HEK293T (cell line): ENCODE data around the gene UBR2.
A peak's percentile ranks its signal among the peaks of the same experiment; 100 is the strongest.

Experiments
- CTCF ChIA-PET: fragments of 350-600 bp; formaldehyde crosslinking; extraction: SDS; loops from one replicate; lab custom pipeline; 2021; ENCODE audit warnings: antibody characterized with exemption, inconsistent platforms; lab: Yijun Ruan, JAX
- POLR2A ChIA-PET: fragments of 350-600 bp; formaldehyde crosslinking; extraction: SDS; loops from one replicate; lab custom pipeline; 2020; ENCODE audit warnings: antibody characterized with exemption, inconsistent platforms; lab: Yijun Ruan, JAX
- DNase-seq: peaks from one replicate; pipeline ENCODE4 v3.0.0; 2012; ENCODE audit warnings: mixed read lengths; ENCODE audit errors: extremely low spot score
- ARNT ChIP-seq: fragments of 450-650 bp; IDR thresholded peaks from 2 replicates; pipeline ENCODE4 v1.6.1; 2017; ENCODE audit warnings: mild to moderate bottlenecking
- BHLHE40 ChIP-seq: fragments of 450-650 bp; IDR thresholded peaks from 2 replicates; pipeline ENCODE4 v1.6.1; 2016; ENCODE audit warnings: mild to moderate bottlenecking, moderate library complexity, borderline replicate concordance
- CTBP1 ChIP-seq: fragments of 450-650 bp; IDR thresholded peaks from 2 replicates; pipeline ENCODE4 v1.6.1; 2016; ENCODE audit warnings: borderline replicate concordance
- ELF4 ChIP-seq: fragments of 450-650 bp; IDR thresholded peaks from 2 replicates; pipeline ENCODE4 v1.6.1; 2017; ENCODE audit warnings: antibody characterized with exemption
- FOXA1 ChIP-seq: fragments of 450-650 bp; IDR thresholded peaks from 2 replicates; pipeline ENCODE4 v1.6.1; 2016; ENCODE audit warnings: mild to moderate bottlenecking
- FOXK2 ChIP-seq: fragments of 450-650 bp; IDR thresholded peaks from 2 replicates; pipeline ENCODE4 v1.6.1; 2016; ENCODE audit warnings: mild to moderate bottlenecking
- FOXM1 ChIP-seq: fragments of 450-650 bp; IDR thresholded peaks from 2 replicates; pipeline ENCODE4 v1.6.1; 2017; ENCODE audit warnings: mild to moderate bottlenecking, borderline replicate concordance
- HDGF ChIP-seq: fragments of 450-650 bp; IDR thresholded peaks from 2 replicates; pipeline ENCODE4 v1.6.1; 2017; ENCODE audit warnings: antibody characterized with exemption, borderline replicate concordance
- L3MBTL2 ChIP-seq: fragments of 450-650 bp; conservative IDR thresholded peaks from 2 replicates; pipeline ENCODE4 v1.6.1; 2016; ENCODE audit warnings: mild to moderate bottlenecking
- LEF1 ChIP-seq: fragments of 450-650 bp; IDR thresholded peaks from 2 replicates; pipeline ENCODE4 v1.6.1; 2017; ENCODE audit warnings: mild to moderate bottlenecking, borderline replicate concordance
- NFRKB ChIP-seq: fragments of 450-650 bp; IDR thresholded peaks from 2 replicates; pipeline ENCODE4 v1.6.1; 2016; ENCODE audit warnings: mild to moderate bottlenecking, moderate library complexity
- SP1 ChIP-seq: fragments of 450-650 bp; IDR thresholded peaks from 2 replicates; pipeline ENCODE4 v1.6.1; 2017
- SUZ12 ChIP-seq: fragments of 450-650 bp; IDR thresholded peaks from 2 replicates; pipeline ENCODE4 v1.6.1; 2016; ENCODE audit warnings: mild to moderate bottlenecking
- TARDBP ChIP-seq: fragments of 450-650 bp; IDR thresholded peaks from 2 replicates; pipeline ENCODE4 v1.6.1; 2016
- ZNF384 ChIP-seq: fragments of 450-650 bp; IDR thresholded peaks from 2 replicates; pipeline ENCODE4 v1.6.1; 2016
- TF ChIP-seq, protein P1 (sequence below): fragments of 450-650 bp; IDR thresholded peaks from 2 replicates; pipeline ENCODE4 v1.6.1; 2016

The UBR2 gene

GRCh38 chr6:42722497-42722896 lies 158.7 kb downstream of the UBR2 start, which contains the start of gene PRPH2:
Gene PRPH2 (minus strand): TSS chr6:42722597. CDS start chr6:42722334, 263 bp downstream.
- CTCF ChIA-PET = no interaction called here
- DNase-seq = no peak
- TF ChIP-seq ELF4 = no peak
- no peak for TF ChIP-seq LEF1
- TF ChIP-seq BHLHE40 = no peak
- TF ChIP-seq L3MBTL2 = no peak
- TF ChIP-seq FOXA1 = no peak
- TF ChIP-seq HDGF = no peak
- TF ChIP-seq CTBP1 = no peak
- no peak for TF ChIP-seq ZNF384
- TF ChIP-seq ARNT = no peak
- no peak for TF ChIP-seq FOXM1
- POLR2A ChIA-PET = no interaction called here

- CTCF ChIA-PET = interaction anchor here (0.9 to 3.0 kb wide), 4 partner anchors 63 to 177 kb away, joined by 3 to 17 read pairs (median 5); no protein-coding TSS in a partner anchor
- POLR2A ChIA-PET = interaction anchor here (2.9 kb wide), 1 partner anchor 155 kb away, joined by 16 read pairs; the partner anchor contains the start of gene RPL7L1
- TF ChIP-seq, protein P1, sequence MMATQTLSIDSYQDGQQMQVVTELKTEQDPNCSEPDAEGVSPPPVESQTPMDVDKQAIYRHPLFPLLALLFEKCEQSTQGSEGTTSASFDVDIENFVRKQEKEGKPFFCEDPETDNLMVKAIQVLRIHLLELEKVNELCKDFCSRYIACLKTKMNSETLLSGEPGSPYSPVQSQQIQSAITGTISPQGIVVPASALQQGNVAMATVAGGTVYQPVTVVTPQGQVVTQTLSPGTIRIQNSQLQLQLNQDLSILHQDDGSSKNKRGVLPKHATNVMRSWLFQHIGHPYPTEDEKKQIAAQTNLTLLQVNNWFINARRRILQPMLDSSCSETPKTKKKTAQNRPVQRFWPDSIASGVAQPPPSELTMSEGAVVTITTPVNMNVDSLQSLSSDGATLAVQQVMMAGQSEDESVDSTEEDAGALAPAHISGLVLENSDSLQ = no peak
- TF ChIP-seq NFRKB (no peak), FOXA1 (no peak), BHLHE40 (no peak), FOXK2 (no peak), ARNT (no peak), LEF1 (no peak), TARDBP (no peak), ZNF384 (no peak), FOXM1 (no peak), HDGF (no peak), SP1 (no peak), CTBP1 (no peak), L3MBTL2 (no peak), ELF4 (no peak), SUZ12 (no peak)
- no peak for DNase-seq
These were observed 161.0 kb downstream of the UBR2 start for GRCh38 chr6:42724825-42725224.

DNA sequence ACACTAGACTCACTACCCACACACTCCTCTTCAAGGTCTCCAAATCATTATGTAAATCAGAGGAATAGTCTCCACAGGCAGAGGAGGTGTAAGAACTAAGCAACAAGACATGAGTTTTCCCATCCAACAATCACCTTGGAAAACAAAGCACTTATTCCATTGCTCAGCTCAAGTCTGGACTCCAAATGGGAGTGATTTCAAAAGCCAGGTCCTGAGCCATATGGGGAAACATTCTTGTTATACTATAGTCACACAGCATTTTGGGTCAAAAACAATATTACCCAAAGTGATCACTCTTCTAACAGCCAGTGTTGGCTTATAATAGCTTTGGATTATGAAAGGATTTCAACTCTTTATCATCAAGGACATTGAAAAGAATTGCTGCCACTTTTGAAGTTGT lies 162.2 kb downstream of the UBR2 start:
- ChIA-PET POLR2A (interaction anchor here (1.0 to 2.9 kb wide), 5 partner anchors 20 to 154 kb away, joined by 3 to 16 read pairs (median 5); partner anchors contain the start of genes RPL7L1 and TBCC), CTCF (interaction anchor here (0.6 to 3.0 kb wide), 12 partner anchors 10 to 178 kb away, joined by 3 to 17 read pairs (median 3); no protein-coding TSS in a partner anchor)
- no peak for DNase-seq
- TF ChIP-seq ARNT = no peak
- no peak for TF ChIP-seq HDGF
- no peak for TF ChIP-seq SUZ12
- TF ChIP-seq FOXM1 = no peak
- TF ChIP-seq LEF1 = no peak
- no peak for TF ChIP-seq ZNF384
- TF ChIP-seq SP1 = no peak
- TF ChIP-seq ELF4 = no peak
- no peak for TF ChIP-seq TARDBP
- no peak for TF ChIP-seq L3MBTL2
- TF ChIP-seq, protein P1 = no peak
- no peak for TF ChIP-seq FOXA1
- no peak for TF ChIP-seq BHLHE40
- TF ChIP-seq CTBP1 = no peak
- no peak for TF ChIP-seq FOXK2
- no peak for TF ChIP-seq NFRKB

DNA sequence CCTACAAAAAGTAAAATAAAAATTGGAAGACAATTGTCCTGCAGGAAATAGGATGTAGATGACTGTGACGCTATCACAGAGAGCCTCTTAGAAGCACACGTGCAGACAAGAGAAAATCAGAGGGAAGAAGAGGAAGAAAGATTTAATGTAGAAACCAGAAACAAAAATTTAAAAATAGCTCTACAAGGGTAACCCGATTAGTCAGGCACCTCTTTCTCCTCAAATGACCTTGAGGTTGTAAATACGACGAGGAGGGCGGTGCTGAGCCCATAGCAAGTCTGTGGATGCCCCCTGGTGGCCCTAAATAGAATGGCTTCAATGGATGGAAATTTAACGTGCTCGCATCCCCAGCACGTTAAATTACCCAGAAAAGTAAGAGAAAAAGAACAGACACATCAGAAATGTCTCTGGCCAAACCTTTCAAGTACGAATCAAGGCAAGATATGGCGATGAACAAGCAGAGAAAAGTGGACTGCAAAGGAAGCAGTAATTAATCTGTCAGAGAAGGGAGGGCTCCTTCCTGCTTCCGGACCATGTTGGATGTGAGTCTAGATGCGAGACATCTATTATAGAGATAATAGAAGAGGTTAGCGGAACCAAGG lies 162.8 kb downstream of the UBR2 start:
- DNase-seq = peak; percentile 76
- POLR2A ChIA-PET = interaction anchor here (1.0 to 2.9 kb wide), 5 partner anchors 19 to 153 kb away, joined by 3 to 16 read pairs (median 5); partner anchors contain the start of genes RPL7L1 and TBCC
- CTCF ChIA-PET = interaction anchor here (0.7 to 3.0 kb wide), 8 partner anchors 9 to 147 kb away, joined by 3 to 17 read pairs (median 3); no protein-coding TSS in a partner anchor
- no peak for TF ChIP-seq L3MBTL2
- no peak for TF ChIP-seq SP1
- TF ChIP-seq BHLHE40 = no peak
- no peak for TF ChIP-seq FOXA1
- no peak for TF ChIP-seq ARNT
- TF ChIP-seq NFRKB = no peak
- TF ChIP-seq, protein P1 = no peak
- no peak for TF ChIP-seq HDGF
- TF ChIP-seq ELF4 = no peak
- TF ChIP-seq TARDBP = no peak
- no peak for TF ChIP-seq FOXK2
- no peak for TF ChIP-seq FOXM1
- TF ChIP-seq CTBP1 = no peak

DNA sequence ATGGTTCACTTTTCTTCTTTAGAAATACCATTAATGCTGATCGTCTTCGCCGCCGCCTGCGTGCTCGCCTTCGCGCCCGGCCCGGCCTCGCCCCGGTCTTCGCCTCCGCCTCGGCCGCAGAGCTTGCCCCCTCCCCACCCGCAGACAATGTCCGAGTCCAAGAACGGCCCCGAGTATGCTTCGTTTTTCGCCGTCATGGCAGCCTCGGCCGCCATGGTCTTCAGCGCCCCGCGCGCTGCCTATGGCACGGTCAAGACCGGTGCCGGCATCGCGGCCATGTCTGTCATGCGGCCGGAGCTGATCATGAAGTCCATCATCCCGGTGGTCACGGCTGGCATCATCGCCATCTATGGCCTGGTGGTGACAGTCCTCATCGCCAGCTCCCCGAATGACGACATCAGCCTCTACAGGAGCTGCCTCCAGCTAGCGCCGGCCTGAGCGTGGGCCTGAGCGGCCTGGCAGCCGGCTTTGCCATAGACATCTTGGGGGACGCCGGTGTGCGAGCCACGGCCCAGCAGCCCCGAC lies 163.3 kb downstream of the UBR2 start:
- CTCF ChIA-PET = interaction anchor here (0.6 to 3.0 kb wide), 4 partner anchors 15 to 65 kb away, joined by 4 to 17 read pairs (median 6); no protein-coding TSS in a partner anchor
- TF ChIP-seq ZNF384 = no peak
- TF ChIP-seq NFRKB = no peak
- TF ChIP-seq FOXM1 = no peak
- no peak for TF ChIP-seq LEF1
- no peak for TF ChIP-seq SP1
- no peak for TF ChIP-seq TARDBP
- no peak for TF ChIP-seq CTBP1
- TF ChIP-seq L3MBTL2 = no peak
- TF ChIP-seq SUZ12 = no peak
- DNase-seq = no peak
- POLR2A ChIA-PET = interaction anchor here (1.7 to 2.9 kb wide), 4 partner anchors 19 to 152 kb away, joined by 5 to 16 read pairs (median 6); partner anchors contain the start of genes RPL7L1 and TBCC
